ENCODE data around the gene GHR. TPM values are rescaled to one million over a fixed set of nuclear protein-coding genes. Genes with fewer than 3 reads are reported as not detected.
A peak's percentile ranks its signal among the peaks of the same experiment; 100 is the strongest.

GHR gene
- total RNA-seq, 1 donor from 2014 or later = 6.6 TPM

- H3K4me1 Mint-ChIP-seq (ENCODE audit: low read depth) = peaks cover 8% of the 10 kb centered on the region
- no peak for DNase-seq (ENCODE audit: low spot score, unreplicated experiment)
- peaks cover 13% of the 10 kb centered on the region for H3K9me3 Mint-ChIP-seq (ENCODE audit: low read depth)
Observed at GRCh38 chr5:42767491-42768105, 344.4 kb downstream of the GHR start.

GRCh38 chr5:42768106-42768504 lies 344.9 kb downstream of the GHR start:
- H3K9me3 Mint-ChIP-seq (ENCODE audit: low read depth) = peaks cover 13% of the 10 kb centered on the region
- no peak overlapping the region for H3K4me3 Mint-ChIP-seq (ENCODE audit: low read depth)
- no peak for DNase-seq (ENCODE audit: low spot score, unreplicated experiment)
- no peak for TF ChIP-seq CTCF (IDR thresholded peaks at IDR 0.05; ENCODE audit: unreplicated experiment)
- H3K36me3 Mint-ChIP-seq (ENCODE audit: insufficient read depth) = no peaks in the 10 kb centered on the region
- H3K27ac Mint-ChIP-seq = no peak overlapping the region
- no peaks in the 10 kb centered on the region for H3K27me3 Mint-ChIP-seq
- H3K4me1 Mint-ChIP-seq (ENCODE audit: low read depth) = peaks cover 11% of the 10 kb centered on the region

More at GRCh38 chr5:42767491-42768105, 344.4 kb downstream of the GHR start:
- Mint-ChIP-seq H3K27me3 (no peaks in the 10 kb centered on the region), H3K36me3 (ENCODE audit: insufficient read depth) (no peaks in the 10 kb centered on the region), H3K4me3 (ENCODE audit: low read depth) (no peak overlapping the region), H3K27ac (no peak overlapping the region)
- peak; percentile 68 for TF ChIP-seq CTCF (IDR thresholded peaks at IDR 0.05; ENCODE audit: unreplicated experiment)

- no peak for DNase-seq (ENCODE audit: low spot score, unreplicated experiment)
- Mint-ChIP-seq H3K4me3 (ENCODE audit: low read depth) (no peak overlapping the region), H3K4me1 (ENCODE audit: low read depth) (peaks cover 11% of the 10 kb centered on the region), H3K36me3 (ENCODE audit: insufficient read depth) (no peaks in the 10 kb centered on the region), H3K27me3 (peaks cover 16% of the 10 kb centered on the region), H3K27ac (no peak overlapping the region), H3K9me3 (ENCODE audit: low read depth) (peaks cover 10% of the 10 kb centered on the region)
- no peak for TF ChIP-seq CTCF (IDR thresholded peaks at IDR 0.05; ENCODE audit: unreplicated experiment)
Observed at GRCh38 chr5:42770003-42770402, 346.8 kb downstream of the GHR start.
